ENCODE data around the gene SPRY4.

SPRY4 gene

DNA sequence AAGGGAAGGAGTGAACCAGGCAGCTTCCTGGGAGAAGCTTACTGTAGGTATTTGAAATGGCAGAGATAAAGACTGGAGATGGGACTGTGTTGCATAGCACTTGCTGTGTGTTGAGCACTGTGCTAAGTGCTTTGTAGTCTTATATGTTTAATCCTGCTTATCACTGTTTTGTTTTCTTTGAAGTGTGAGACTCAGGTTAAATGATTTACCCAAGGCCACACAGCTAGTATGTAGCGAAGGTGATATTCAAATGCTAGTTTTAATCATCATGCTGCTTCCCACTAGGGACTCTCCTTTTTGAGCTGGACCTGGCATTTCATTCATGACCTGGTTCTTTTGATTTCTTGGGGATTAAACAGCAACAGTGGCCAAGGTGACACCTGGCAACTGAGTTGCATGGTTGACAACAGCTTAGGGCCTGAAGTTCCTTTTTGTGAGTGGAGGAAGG lies 35.3 kb upstream of the SPRY4 start:
- no peak overlapping the region for H2AFZ ChIP-seq (ENCODE audit: low read length)
- no peak for TF ChIP-seq EZH2 (optimal IDR thresholded peaks at IDR 0.05; ENCODE audit: low read depth, low read length)
- no peak overlapping the region for H3K27ac ChIP-seq (ENCODE audit: low read length)
- H3K9me3 ChIP-seq (replicated peaks; ENCODE audit: insufficient read depth, low read length) = no peaks in the 10 kb centered on the region
- no peak overlapping the region for H3K4me2 ChIP-seq (ENCODE audit: low read depth, low read length)
- H3K4me1 ChIP-seq (ENCODE audit: low read length) = 0 out of 2 replicates have a peak, but pooled peaks cover 4% of the 10 kb centered on the region
- no peaks in the 10 kb centered on the region for H4K20me1 ChIP-seq (ENCODE audit: insufficient read depth, low read length)
- H3K27me3 ChIP-seq (replicated peaks; ENCODE audit: insufficient read depth, low read length) = peaks cover 10% of the 10 kb centered on the region
- H3F3A ChIP-seq (ENCODE audit: insufficient read depth, low read length) = no peaks in the 10 kb centered on the region
- H3K36me3 ChIP-seq (replicated peaks; ENCODE audit: insufficient read depth, low read length) = no peaks in the 10 kb centered on the region
- H3K9me2 ChIP-seq (replicated peaks; ENCODE audit: insufficient read depth, low read length) = no peaks in the 10 kb centered on the region
- H3K79me2 ChIP-seq (ENCODE audit: low read length) = no peaks in the 10 kb centered on the region
- no peak overlapping the region for H3K4me3 ChIP-seq (ENCODE audit: low read length)
- DNase-seq = no peak
- no peak overlapping the region for H3K9ac ChIP-seq (ENCODE audit: low read length)

DNA sequence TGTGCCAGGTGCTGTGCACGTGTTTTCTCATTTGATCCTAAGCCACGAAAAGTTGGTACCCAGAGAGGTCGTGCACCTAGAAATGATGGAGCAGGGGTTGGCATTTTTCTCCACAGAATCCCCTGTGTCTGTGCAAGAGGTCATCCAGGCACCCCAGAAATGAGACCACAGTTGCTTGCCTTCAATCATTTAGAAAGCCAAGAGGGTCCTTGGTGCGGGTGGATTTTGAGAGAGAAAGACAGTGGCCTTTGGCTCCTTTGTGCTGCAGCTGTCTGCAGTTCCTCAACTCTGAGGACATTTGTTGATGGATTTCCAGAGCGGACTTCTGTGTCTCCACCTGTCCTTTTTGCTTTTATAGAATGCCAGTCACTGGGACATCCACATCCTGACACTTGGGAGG lies 33.8 kb upstream of the SPRY4 start:
- Histone ChIP-seq H3K4me3 (ENCODE audit: low read length) (no peak overlapping the region), H4K20me1 (ENCODE audit: insufficient read depth, low read length) (no peaks in the 10 kb centered on the region), H3K4me2 (ENCODE audit: low read depth, low read length) (no peak overlapping the region), H3K27ac (ENCODE audit: low read length) (no peak overlapping the region), H3K9me2 (replicated peaks; ENCODE audit: insufficient read depth, low read length) (no peaks in the 10 kb centered on the region), H2AFZ (ENCODE audit: low read length) (no peak overlapping the region), H3F3A (ENCODE audit: insufficient read depth, low read length) (no peaks in the 10 kb centered on the region), H3K79me2 (ENCODE audit: low read length) (no peaks in the 10 kb centered on the region), H3K36me3 (replicated peaks; ENCODE audit: insufficient read depth, low read length) (no peaks in the 10 kb centered on the region), H3K27me3 (replicated peaks; ENCODE audit: insufficient read depth, low read length) (peaks cover 10% of the 10 kb centered on the region), H3K4me1 (ENCODE audit: low read length) (0 out of 2 replicates have a peak, but pooled peaks cover 4% of the 10 kb centered on the region), H3K9ac (ENCODE audit: low read length) (no peak overlapping the region), H3K9me3 (replicated peaks; ENCODE audit: insufficient read depth, low read length) (no peaks in the 10 kb centered on the region)
- no peak for DNase-seq
- no peak for TF ChIP-seq EZH2 (optimal IDR thresholded peaks at IDR 0.05; ENCODE audit: low read depth, low read length)
- TF ChIP-seq, protein P1, sequence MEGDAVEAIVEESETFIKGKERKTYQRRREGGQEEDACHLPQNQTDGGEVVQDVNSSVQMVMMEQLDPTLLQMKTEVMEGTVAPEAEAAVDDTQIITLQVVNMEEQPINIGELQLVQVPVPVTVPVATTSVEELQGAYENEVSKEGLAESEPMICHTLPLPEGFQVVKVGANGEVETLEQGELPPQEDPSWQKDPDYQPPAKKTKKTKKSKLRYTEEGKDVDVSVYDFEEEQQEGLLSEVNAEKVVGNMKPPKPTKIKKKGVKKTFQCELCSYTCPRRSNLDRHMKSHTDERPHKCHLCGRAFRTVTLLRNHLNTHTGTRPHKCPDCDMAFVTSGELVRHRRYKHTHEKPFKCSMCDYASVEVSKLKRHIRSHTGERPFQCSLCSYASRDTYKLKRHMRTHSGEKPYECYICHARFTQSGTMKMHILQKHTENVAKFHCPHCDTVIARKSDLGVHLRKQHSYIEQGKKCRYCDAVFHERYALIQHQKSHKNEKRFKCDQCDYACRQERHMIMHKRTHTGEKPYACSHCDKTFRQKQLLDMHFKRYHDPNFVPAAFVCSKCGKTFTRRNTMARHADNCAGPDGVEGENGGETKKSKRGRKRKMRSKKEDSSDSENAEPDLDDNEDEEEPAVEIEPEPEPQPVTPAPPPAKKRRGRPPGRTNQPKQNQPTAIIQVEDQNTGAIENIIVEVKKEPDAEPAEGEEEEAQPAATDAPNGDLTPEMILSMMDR (IDR thresholded peaks at IDR 0.05; ENCODE audit: low read length) = no peak
- TF ChIP-seq EZH2phosphoT487 (IDR thresholded peaks at IDR 0.05; ENCODE audit: low read length) = no peak

DNA sequence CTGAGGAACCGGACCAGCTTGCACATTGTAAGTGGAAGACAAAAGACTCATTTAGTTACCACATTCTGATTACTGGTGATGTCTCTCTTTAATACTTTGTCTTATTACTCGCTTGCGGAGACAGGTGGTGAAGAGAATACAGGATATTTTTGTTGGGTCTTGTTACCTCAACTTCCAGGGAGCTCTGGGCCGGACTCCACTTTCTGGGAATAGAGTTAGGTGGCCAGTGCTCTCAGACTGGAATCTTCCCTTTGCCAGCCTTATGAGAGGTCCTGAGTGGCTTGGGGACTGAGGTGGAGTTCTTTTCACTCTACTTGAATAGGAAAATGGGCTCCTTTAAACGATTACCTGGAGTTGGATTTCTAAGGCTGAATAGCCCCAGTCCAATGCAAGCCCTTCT lies 33.3 kb upstream of the SPRY4 start:
- Histone ChIP-seq H3F3A (ENCODE audit: insufficient read depth, low read length) (no peaks in the 10 kb centered on the region), H3K36me3 (replicated peaks; ENCODE audit: insufficient read depth, low read length) (no peaks in the 10 kb centered on the region), H3K4me2 (ENCODE audit: low read depth, low read length) (no peak overlapping the region), H3K4me1 (ENCODE audit: low read length) (0 out of 2 replicates have a peak, but pooled peaks cover 4% of the 10 kb centered on the region), H2AFZ (ENCODE audit: low read length) (no peak overlapping the region), H4K20me1 (ENCODE audit: insufficient read depth, low read length) (no peaks in the 10 kb centered on the region), H3K79me2 (ENCODE audit: low read length) (no peaks in the 10 kb centered on the region), H3K27me3 (replicated peaks; ENCODE audit: insufficient read depth, low read length) (peaks cover 10% of the 10 kb centered on the region), H3K9ac (ENCODE audit: low read length) (no peak overlapping the region), H3K4me3 (ENCODE audit: low read length) (no peak overlapping the region), H3K9me3 (replicated peaks; ENCODE audit: insufficient read depth, low read length) (no peaks in the 10 kb centered on the region), H3K27ac (ENCODE audit: low read length) (no peak overlapping the region), H3K9me2 (replicated peaks; ENCODE audit: insufficient read depth, low read length) (no peaks in the 10 kb centered on the region)
- TF ChIP-seq EZH2phosphoT487 (IDR thresholded peaks at IDR 0.05; ENCODE audit: low read length) = no peak
- no peak for TF ChIP-seq EZH2 (optimal IDR thresholded peaks at IDR 0.05; ENCODE audit: low read depth, low read length)
- DNase-seq = no peak

- Histone ChIP-seq H3K4me3 (ENCODE audit: low read length) (peak overlapping the region; percentile 70), H3F3A (ENCODE audit: insufficient read depth, low read length) (no peaks in the 10 kb centered on the region)
- TF ChIP-seq, protein P1 (IDR thresholded peaks at IDR 0.05; ENCODE audit: low read length) = no peak
- TF ChIP-seq EZH2phosphoT487 (IDR thresholded peaks at IDR 0.05; ENCODE audit: low read length) (no peak), EZH2 (optimal IDR thresholded peaks at IDR 0.05; ENCODE audit: low read depth, low read length) (no peak)
Observed at GRCh38 chr5:142357469-142358090, 32.8 kb upstream of the SPRY4 start.

More at GRCh38 chr5:142357469-142358090, 32.8 kb upstream of the SPRY4 start:
- peak overlapping the region; percentile 85 for H2AFZ ChIP-seq (ENCODE audit: low read length)
- H3K4me2 ChIP-seq (ENCODE audit: low read depth, low read length) = peak overlapping the region; percentile 88
- no peaks in the 10 kb centered on the region for H3K9me2 ChIP-seq (replicated peaks; ENCODE audit: insufficient read depth, low read length)
- no peaks in the 10 kb centered on the region for H3K79me2 ChIP-seq (ENCODE audit: low read length)
- no peaks in the 10 kb centered on the region for H3K9me3 ChIP-seq (replicated peaks; ENCODE audit: insufficient read depth, low read length)
- H3K27ac ChIP-seq (ENCODE audit: low read length) = peak overlapping the region; percentile 25; the same call in 1 of the 2 replicates
- peak overlapping the region; percentile 58 for H3K9ac ChIP-seq (ENCODE audit: low read length)
- 0 out of 2 replicates have a peak, but pooled peaks cover 4% of the 10 kb centered on the region for H3K4me1 ChIP-seq (ENCODE audit: low read length)
- H3K27me3 ChIP-seq (replicated peaks; ENCODE audit: insufficient read depth, low read length) = peaks cover 10% of the 10 kb centered on the region
- H4K20me1 ChIP-seq (ENCODE audit: insufficient read depth, low read length) = no peaks in the 10 kb centered on the region
- DNase-seq = no peak
- H3K36me3 ChIP-seq (replicated peaks; ENCODE audit: insufficient read depth, low read length) = no peaks in the 10 kb centered on the region
